GM21786 (cell line): ENCODE data around the gene SLC4A4.

Experiments used
- ATAC-seq: cut with Tn5 transposase; IDR thresholded peaks from one replicate; pipeline ENCODE4 v1.9.1; 2021; ENCODE audit not compliant: unreplicated experiment

Gene SLC4A4

GRCh38 chr4:71466775-71467174, 128.0 kb downstream of the SLC4A4 start:
- ATAC-seq = no peak

GRCh38 chr4:71468116-71468710, 129.4 kb downstream of the SLC4A4 start:
- no peak for ATAC-seq

- no peak for ATAC-seq
Measured at GRCh38 chr4:71469541-71469940, 130.7 kb downstream of the SLC4A4 start.

- no peak for ATAC-seq
Measured at GRCh38 chr4:71470524-71470923, 131.7 kb downstream of the SLC4A4 start.

- ATAC-seq = no peak
Measured at GRCh38 chr4:71472946-71473345, 134.1 kb downstream of the SLC4A4 start.

GRCh38 chr4:71473541-71474240, 134.9 kb downstream of the SLC4A4 start:
- no peak for ATAC-seq

GRCh38 chr4:71474731-71475130, 135.9 kb downstream of the SLC4A4 start:
- ATAC-seq = no peak

GRCh38 chr4:71476240-71476639, 137.4 kb downstream of the SLC4A4 start:
- ATAC-seq = no peak

- ATAC-seq = no peak
Measured at GRCh38 chr4:71486550-71487343, 147.9 kb downstream of the SLC4A4 start.

- ATAC-seq = no peak
Measured at GRCh38 chr4:71487344-71487920, 148.6 kb downstream of the SLC4A4 start.

GRCh38 chr4:71494539-71494938, 155.7 kb downstream of the SLC4A4 start:
- ATAC-seq = no peak

- ATAC-seq = no peak
Measured at GRCh38 chr4:71495454-71495853, 156.6 kb downstream of the SLC4A4 start.

GRCh38 chr4:71497078-71497477, 158.3 kb downstream of the SLC4A4 start:
- ATAC-seq = no peak

GRCh38 chr4:71498002-71498401, 159.2 kb downstream of the SLC4A4 start:
- no peak for ATAC-seq

GRCh38 chr4:71498625-71499024, 159.8 kb downstream of the SLC4A4 start:
- no peak for ATAC-seq

GRCh38 chr4:71501992-71502391, 163.2 kb downstream of the SLC4A4 start:
- no peak for ATAC-seq

GRCh38 chr4:71518283-71518989, 179.6 kb downstream of the SLC4A4 start:
- no peak for ATAC-seq

GRCh38 chr4:71520308-71520707, 181.5 kb downstream of the SLC4A4 start:
- no peak for ATAC-seq

- no peak for ATAC-seq
Measured at GRCh38 chr4:71520850-71521249, 182.0 kb downstream of the SLC4A4 start.

- no peak for ATAC-seq
Measured at GRCh38 chr4:71524756-71525155, 185.9 kb downstream of the SLC4A4 start.
